HL-60 (cell line): ENCODE data around the gene SNX30.
A peak's percentile ranks its signal among the peaks of the same experiment; 100 is the strongest.

ENCODE experiments used
- DNase-seq, 2 experiments: peaks; one replicate each; pipeline ENCODE4 v3.0.0-alpha.2; 2010 to 2020; ENCODE audit warnings: low read depth in 1 of 2, low spot score in 1 of 2
- H3K27ac ChIP-seq: fragments of 250-450 bp; sonication (Bioruptor Pico); replicated peaks from 2 replicates; pipeline ENCODE4 v1.5.1; 2020; ENCODE audit warnings: mild to moderate bottlenecking, moderate library complexity
- H3K27me3 ChIP-seq: fragments of 250-450 bp; sonication (Bioruptor Pico); 2 replicates; pipeline ENCODE4 v1.5.1; 2021; ENCODE audit warnings: mild to moderate bottlenecking, moderate library complexity; ENCODE audit not compliant: insufficient read depth, poor library complexity, severe bottlenecking
- H3K4me3 ChIP-seq: replicated peaks from 2 replicates; pipeline ENCODE4 v1.5.1; 2011; ENCODE audit warnings: mild to moderate bottlenecking, control low read depth, low read length; ENCODE audit not compliant: insufficient read depth
- GABPA ChIP-seq: IDR thresholded peaks from 2 replicates; pipeline ENCODE4 v1.6.1; 2012; ENCODE audit warnings: low read depth
- POLR2AphosphoS5 ChIP-seq: IDR thresholded peaks from 2 replicates; pipeline ENCODE4 v1.6.1; 2012; ENCODE audit warnings: low read depth
- SPI1 ChIP-seq: IDR thresholded peaks from 2 replicates; pipeline ENCODE4 v1.6.1; 2012; ENCODE audit warnings: low read depth, mild to moderate bottlenecking, borderline replicate concordance
- TF ChIP-seq, protein P1 (sequence below): IDR thresholded peaks from 2 replicates; pipeline ENCODE4 v1.6.1; 2012; ENCODE audit warnings: low read depth; ENCODE audit not compliant: insufficient replicate concordance
- TF ChIP-seq, protein P2 (sequence below): IDR thresholded peaks from one replicate; pipeline ENCODE4 v1.5.1; 2011; ENCODE audit warnings: low read length, control low read depth, inconsistent platforms; ENCODE audit not compliant: insufficient read depth

Gene SNX30

GRCh38 chr9:112809351-112809848, 58.8 kb downstream of the SNX30 start:
- TF ChIP-seq, protein P1, sequence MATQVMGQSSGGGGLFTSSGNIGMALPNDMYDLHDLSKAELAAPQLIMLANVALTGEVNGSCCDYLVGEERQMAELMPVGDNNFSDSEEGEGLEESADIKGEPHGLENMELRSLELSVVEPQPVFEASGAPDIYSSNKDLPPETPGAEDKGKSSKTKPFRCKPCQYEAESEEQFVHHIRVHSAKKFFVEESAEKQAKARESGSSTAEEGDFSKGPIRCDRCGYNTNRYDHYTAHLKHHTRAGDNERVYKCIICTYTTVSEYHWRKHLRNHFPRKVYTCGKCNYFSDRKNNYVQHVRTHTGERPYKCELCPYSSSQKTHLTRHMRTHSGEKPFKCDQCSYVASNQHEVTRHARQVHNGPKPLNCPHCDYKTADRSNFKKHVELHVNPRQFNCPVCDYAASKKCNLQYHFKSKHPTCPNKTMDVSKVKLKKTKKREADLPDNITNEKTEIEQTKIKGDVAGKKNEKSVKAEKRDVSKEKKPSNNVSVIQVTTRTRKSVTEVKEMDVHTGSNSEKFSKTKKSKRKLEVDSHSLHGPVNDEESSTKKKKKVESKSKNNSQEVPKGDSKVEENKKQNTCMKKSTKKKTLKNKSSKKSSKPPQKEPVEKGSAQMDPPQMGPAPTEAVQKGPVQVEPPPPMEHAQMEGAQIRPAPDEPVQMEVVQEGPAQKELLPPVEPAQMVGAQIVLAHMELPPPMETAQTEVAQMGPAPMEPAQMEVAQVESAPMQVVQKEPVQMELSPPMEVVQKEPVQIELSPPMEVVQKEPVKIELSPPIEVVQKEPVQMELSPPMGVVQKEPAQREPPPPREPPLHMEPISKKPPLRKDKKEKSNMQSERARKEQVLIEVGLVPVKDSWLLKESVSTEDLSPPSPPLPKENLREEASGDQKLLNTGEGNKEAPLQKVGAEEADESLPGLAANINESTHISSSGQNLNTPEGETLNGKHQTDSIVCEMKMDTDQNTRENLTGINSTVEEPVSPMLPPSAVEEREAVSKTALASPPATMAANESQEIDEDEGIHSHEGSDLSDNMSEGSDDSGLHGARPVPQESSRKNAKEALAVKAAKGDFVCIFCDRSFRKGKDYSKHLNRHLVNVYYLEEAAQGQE: no peak
- no peak for TF ChIP-seq POLR2AphosphoS5
- TF ChIP-seq, protein P2, sequence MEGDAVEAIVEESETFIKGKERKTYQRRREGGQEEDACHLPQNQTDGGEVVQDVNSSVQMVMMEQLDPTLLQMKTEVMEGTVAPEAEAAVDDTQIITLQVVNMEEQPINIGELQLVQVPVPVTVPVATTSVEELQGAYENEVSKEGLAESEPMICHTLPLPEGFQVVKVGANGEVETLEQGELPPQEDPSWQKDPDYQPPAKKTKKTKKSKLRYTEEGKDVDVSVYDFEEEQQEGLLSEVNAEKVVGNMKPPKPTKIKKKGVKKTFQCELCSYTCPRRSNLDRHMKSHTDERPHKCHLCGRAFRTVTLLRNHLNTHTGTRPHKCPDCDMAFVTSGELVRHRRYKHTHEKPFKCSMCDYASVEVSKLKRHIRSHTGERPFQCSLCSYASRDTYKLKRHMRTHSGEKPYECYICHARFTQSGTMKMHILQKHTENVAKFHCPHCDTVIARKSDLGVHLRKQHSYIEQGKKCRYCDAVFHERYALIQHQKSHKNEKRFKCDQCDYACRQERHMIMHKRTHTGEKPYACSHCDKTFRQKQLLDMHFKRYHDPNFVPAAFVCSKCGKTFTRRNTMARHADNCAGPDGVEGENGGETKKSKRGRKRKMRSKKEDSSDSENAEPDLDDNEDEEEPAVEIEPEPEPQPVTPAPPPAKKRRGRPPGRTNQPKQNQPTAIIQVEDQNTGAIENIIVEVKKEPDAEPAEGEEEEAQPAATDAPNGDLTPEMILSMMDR: no peak
- no peak for TF ChIP-seq SPI1
- peak; percentile 20 to 45 for DNase-seq
- Histone ChIP-seq H3K4me3 (no peak overlapping the region), H3K27ac (peak overlapping the region; percentile 14; the same call in 1 of the 2 replicates), H3K27me3 (no peaks in the 10 kb centered on the region)

GRCh38 chr9:112809906-112810305, 59.3 kb downstream of the SNX30 start:
- Histone ChIP-seq H3K27me3 (no peaks in the 10 kb centered on the region), H3K27ac (peak overlapping the region; percentile 14; the same call in 1 of the 2 replicates), H3K4me3 (no peak overlapping the region)
- TF ChIP-seq, protein P1: no peak
- TF ChIP-seq, protein P2: no peak
- TF ChIP-seq SPI1 (no peak), GABPA (no peak), POLR2AphosphoS5 (no peak)
- DNase-seq: no peak

DNA sequence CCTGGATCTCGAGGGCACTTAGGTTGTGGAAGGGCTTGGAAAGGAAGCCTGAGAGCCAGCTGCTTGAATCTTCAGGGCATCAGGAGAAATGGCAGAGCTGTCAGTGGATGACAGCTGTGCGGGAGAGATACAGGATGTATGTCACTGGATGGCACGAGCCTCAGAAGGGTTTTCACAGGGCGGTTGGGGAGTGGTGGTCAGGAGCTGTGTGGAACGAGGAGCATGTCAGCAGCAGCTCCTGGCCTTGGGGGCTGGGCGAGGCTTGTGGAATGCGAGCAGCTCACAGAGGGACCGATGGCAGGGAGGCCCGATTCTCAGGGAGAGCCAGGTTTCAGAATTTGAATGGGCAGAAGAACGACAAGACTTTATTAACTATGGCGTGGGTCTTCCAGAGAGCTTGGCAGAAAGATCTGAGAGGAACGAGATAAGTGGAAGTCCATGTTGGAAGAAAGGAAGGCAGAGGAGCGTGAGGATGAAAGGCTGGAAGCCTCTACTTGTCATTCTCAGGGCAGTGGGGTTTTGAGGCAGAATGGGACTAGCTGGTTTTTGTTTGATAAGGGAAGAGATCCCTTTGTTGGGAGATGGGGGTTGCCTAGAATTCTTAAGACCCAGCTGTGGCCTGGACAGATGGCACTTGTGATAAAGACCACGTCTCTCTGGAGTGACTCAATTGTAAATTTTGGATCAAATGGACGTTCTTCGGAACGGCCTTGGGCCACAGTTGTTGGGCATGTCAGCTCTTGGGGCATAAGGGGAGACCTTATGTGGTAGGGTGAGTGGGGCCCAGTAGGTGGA, 60.3 kb downstream of the SNX30 start:
- Histone ChIP-seq H3K27me3 (no peaks in the 10 kb centered on the region), H3K4me3 (no peak overlapping the region), H3K27ac (no peak overlapping the region)
- TF ChIP-seq SPI1 (no peak), GABPA (no peak), POLR2AphosphoS5 (no peak)
- TF ChIP-seq, protein P2: no peak
- TF ChIP-seq, protein P1: no peak
- no peak for DNase-seq
